GM12878 (cell line): ENCODE results near the gene PRX. TPM values are rescaled to one million over a fixed set of nuclear protein-coding genes. Genes with fewer than 3 reads are reported as not detected.
"Not testable (repeated sequence)": the region's sequence is repeated elsewhere in the genome, so short reads cannot be mapped to it uniquely, and the experiment has no call there.

Experiments used
- ATAC-seq: fragments of 200-7000 bp; cut with Tn5 transposase; 3 replicates; pipeline ENCODE4 v1.9.1; 2020; ENCODE audit warnings: mild to moderate bottlenecking, moderate library complexity
- BruUV-seq: library from RNA; stranded (reverse); fragments of 400-500 nt; replicated peaks from 2 replicates; lab custom pipeline; 2021; lab: Mats Ljungman, UMichigan
- CTCF ChIA-PET: fragments of 300-600 bp; sonication (Branson Sonifier 250); formaldehyde crosslinking; extraction: SDS; loops from one replicate; lab custom pipeline; 2021; ENCODE audit warnings: inconsistent platforms; lab: Yijun Ruan, JAX
- POLR2A ChIA-PET: fragments of 350-600 bp; formaldehyde crosslinking; extraction: SDS; loops from one replicate; lab custom pipeline; 2021; ENCODE audit warnings: inconsistent platforms; lab: Charles Lee
- RAD21 ChIA-PET: fragments of 300-600 bp; sonication (Branson Sonifier 250); formaldehyde crosslinking; loops from one replicate; lab custom pipeline; 2023; ENCODE audit warnings: antibody characterized with exemption; ENCODE audit not compliant: unreplicated experiment; lab: Charles Lee
- SMC1A ChIA-PET: fragments of 300-600 bp; sonication (Branson Sonifier 250); formaldehyde crosslinking; loops from one replicate; lab custom pipeline; 2023; ENCODE audit not compliant: unreplicated experiment, uncharacterized antibody; lab: Charles Lee
- DNase-seq: peaks from one replicate; pipeline ENCODE4 v3.0.0-alpha.2; 2011; ENCODE audit warnings: low read depth, low spot score
- FAIRE-seq: peaks from 3 replicates; lab custom pipeline; 2011; peaks lifted over from hg19 to GRCh38; lab: Jason Lieb, UNC
- H2AFZ ChIP-seq: 2 replicates; pipeline ENCODE4 v1.6.0; 2011; ENCODE audit warnings: low read depth, low read length, control low read depth; ENCODE audit not compliant: control insufficient read depth
- H3K27ac ChIP-seq: 2 replicates; pipeline ENCODE4 v1.5.1; 2011; ENCODE audit warnings: control low read depth; ENCODE audit not compliant: control insufficient read depth, insufficient read depth
- H3K27me3 ChIP-seq, 2 experiments: replicated peaks in 1 of 2; 2 replicates each; pipeline versions ENCODE4 v1.6.0 to v1.6.1; 2011; ENCODE audit warnings: low read length in 1 of 2; ENCODE audit not compliant: control insufficient read depth in 2 of 2, insufficient read depth in 2 of 2
- H3K36me3 ChIP-seq, 2 experiments: 2 replicates each; pipeline ENCODE4 v1.5.1; 2011; ENCODE audit warnings: low read length in 1 of 2; ENCODE audit not compliant: control insufficient read depth in 2 of 2, insufficient read depth in 2 of 2
- H3K4me1 ChIP-seq: 2 replicates; pipeline ENCODE4 v1.6.1; 2011; ENCODE audit warnings: mild to moderate bottlenecking, low read length, moderate library complexity, mixed read lengths; ENCODE audit not compliant: control insufficient read depth, insufficient read depth
- H3K4me2 ChIP-seq: 2 replicates; pipeline ENCODE4 v1.6.0; 2011; ENCODE audit warnings: control low read depth; ENCODE audit not compliant: control insufficient read depth, insufficient read depth
- H3K4me3 ChIP-seq: fragments of 200-600 bp; sonication (generic); 2 replicates; pipeline ENCODE4 v1.5.1; 2016
- H3K79me2 ChIP-seq: 2 replicates; pipeline ENCODE4 v1.6.0; 2011; ENCODE audit warnings: low read length; ENCODE audit not compliant: control insufficient read depth, insufficient read depth
- H3K9ac ChIP-seq: 2 replicates; pipeline ENCODE4 v1.8.0; 2011; ENCODE audit warnings: low read length, control low read depth, mixed read lengths; ENCODE audit not compliant: control insufficient read depth, insufficient read depth
- H3K9me3 ChIP-seq: replicated peaks from 3 replicates; pipeline ENCODE4 v1.5.1; 2011; ENCODE audit warnings: mild to moderate bottlenecking, low read length; ENCODE audit not compliant: control insufficient read depth, insufficient read depth
- H4K20me1 ChIP-seq: 2 replicates; pipeline ENCODE4 v1.6.0; 2011; ENCODE audit not compliant: control insufficient read depth, insufficient read depth
- CHD1 ChIP-seq: IDR thresholded peaks from 2 replicates; pipeline ENCODE4 v1.6.1; 2012; ENCODE audit warnings: low read depth, low read length, improper control_type of control experiment
- CREM ChIP-seq: IDR thresholded peaks from 2 replicates; pipeline ENCODE4 v1.6.1; 2014; ENCODE audit warnings: antibody characterized with exemption, low read depth
- ELK1 ChIP-seq: IDR thresholded peaks from 2 replicates; pipeline ENCODE4 v1.6.1; 2012; ENCODE audit warnings: low read depth, low read length, improper control_type of control experiment
- IRF5 ChIP-seq: fragments of 450-650 bp; IDR thresholded peaks from 2 replicates; pipeline ENCODE4 v1.6.1; 2017; ENCODE audit warnings: borderline replicate concordance
- KAT2A ChIP-seq: conservative IDR thresholded peaks from 2 replicates; pipeline ENCODE4 v1.6.1; 2011; ENCODE audit warnings: low read depth, low read length; ENCODE audit not compliant: control insufficient read depth
- PBX3 ChIP-seq: IDR thresholded peaks from 2 replicates; pipeline ENCODE4 v1.6.1; 2011; ENCODE audit warnings: mild to moderate bottlenecking, low read depth, low read length, moderate library complexity; ENCODE audit not compliant: insufficient replicate concordance
- PKNOX1 ChIP-seq: fragments of 450-650 bp; IDR thresholded peaks from 2 replicates; pipeline ENCODE4 v1.6.1; 2016; ENCODE audit warnings: mild to moderate bottlenecking
- ZNF217 ChIP-seq: fragments of 450-650 bp; IDR thresholded peaks from 2 replicates; pipeline ENCODE4 v1.6.1; 2017; ENCODE audit warnings: antibody characterized with exemption, mild to moderate bottlenecking
- ZNF274 ChIP-seq: IDR thresholded peaks from one replicate; pipeline ENCODE4 v1.8.0; 2011; ENCODE audit not compliant: insufficient read length, insufficient read depth
- ZSCAN29 ChIP-seq: fragments of 450-650 bp; IDR thresholded peaks from 2 replicates; pipeline ENCODE4 v1.6.1; 2017; ENCODE audit warnings: mild to moderate bottlenecking, moderate library complexity
- ZZZ3 ChIP-seq: IDR thresholded peaks from 2 replicates; pipeline ENCODE4 v1.6.1; 2011; ENCODE audit warnings: low read depth; ENCODE audit not compliant: control insufficient read depth, insufficient read length
- WGBS: methylation state at CpG from one replicate; pipeline ENCODE4 v1.1.6; 2016; ENCODE audit warnings: low lambda C conversion rate; ENCODE audit not compliant: insufficient replicate concordance, insufficient coverage; ENCODE audit errors: missing lambda C conversion rate; 5-methylcytosine and 5-hydroxymethylcytosine counted together
- in situ Hi-C: fragments of 300-500 bp; cut with MboI; formaldehyde crosslinking; loops from 9 replicates; pipeline ENCODE4 v1.14.3; 2018; ENCODE audit warnings: mixed read lengths
- intact Hi-C: fragments of 100-400 bp; cut with micrococcal nuclease; formaldehyde crosslinking; loops from one replicate; pipeline ENCODE4 v1.14.2; 2022; ENCODE audit not compliant: unreplicated experiment
- polyA plus RNA-seq, 11 experiments: library from polyadenylated mRNA; depleted of rRNA in 4 of 11; unstranded in 6 of 11; stranded (reverse) in 5 of 11; fragments of >200 nt; fragmentation: Nextera tagmentation in 4 of 11; fragmentation: Illumina TruSeq in 1 of 11; extraction: Ambion mirVana in 4 of 11; extraction: Trizol in 1 of 11; gene quantifications; 1 replicate in 1 of 11; 2 replicates in 10 of 11; pipeline versions ENCODE4 v1.2.1 to v1.2.3, GENCODE V29; 2011 to 2016; ENCODE audit warnings: inconsistent platforms in 2 of 11, missing spikeins in 2 of 11, low read depth in 1 of 11
- total RNA-seq, 4 experiments: library from RNA; depleted of rRNA in 3 of 4; stranded (reverse); fragments of >200 nt in 3 of 4; fragmentation: Illumina TruSeq in 1 of 4; extraction: Trizol in 1 of 4; gene quantifications; 2 replicates each; pipeline versions ENCODE4 v1.2.1 to v1.2.3, GENCODE V29; 2013 to 2021

PRX gene
- total and polyA plus RNA-seq, 10 of the 15 experiments (the other 5 are each of a cell fraction or from before 2014, with no cell fraction given), result 0.02 to 1.4 (median 0.54) TPM; not detected in 1

GRCh38 chr19:40432760-40433159, 19.6 kb upstream of the PRX start:
- CTCF ChIA-PET, result interaction anchor here (0.6 to 8.0 kb wide), 4 partner anchors 12 to 430 kb away, joined by 3 to 52 read pairs (median 4); partner anchors contain the start of gene BLVRB
- H3K9me3 ChIP-seq, H3K9ac ChIP-seq, H3K79me2 ChIP-seq, FAIRE-seq, BruUV-seq, in situ Hi-C loops, H3K27me3 ChIP-seq, ATAC-seq, intact Hi-C loops, DNase-seq, H2AFZ ChIP-seq, H3K36me3 ChIP-seq, H3K4me3 ChIP-seq, H4K20me1 ChIP-seq: not testable (repeated sequence)
- RAD21 ChIA-PET, result interaction anchor here (1.0 to 3.7 kb wide), 3 partner anchors 11 to 128 kb away, joined by 3 to 21 read pairs (median 15); partner anchors contain the start of gene SERTAD3
- POLR2A ChIA-PET, result interaction anchor here (0.6 to 3.8 kb wide), 5 partner anchors 11 to 86 kb away, joined by 5 to 30 read pairs (median 8); partner anchors contain the start of gene SERTAD3
- WGBS, result 82% methylated on average over 7 of the region's 7 CpGs
- Histone ChIP-seq H3K4me1 (peaks cover 20% of the 10 kb centered on the region), H3K4me2 (peak overlapping the region; percentile 98; the same call in 1 of the 2 replicates), H3K27ac (peak overlapping the region; percentile 82)
- SMC1A ChIA-PET, result interaction anchor here (0.9 to 2.1 kb wide), 4 partner anchors 10 to 33 kb away, joined by 4 to 7 read pairs (median 6); partner anchors contain the start of gene BLVRB

- no peaks in the 10 kb centered on the region; the same call in 1 of the 2 replicates for H3K79me2 ChIP-seq
- DNase-seq (no peak), ATAC-seq (no peak), FAIRE-seq (no peak)
- H2AFZ ChIP-seq, result no peak overlapping the region
- no peak overlapping the region for H3K4me3 ChIP-seq
- WGBS, result 47% methylated on average over 1 of the region's 3 CpGs
- no peak overlapping the region for H3K4me2 ChIP-seq
- BruUV-seq, result no TSS peak
- peaks cover 20% of the 10 kb centered on the region for H3K4me1 ChIP-seq
- POLR2A ChIA-PET, result interaction anchor here (2.4 to 2.7 kb wide), 2 partner anchors 11 kb away, joined by 12 to 20 read pairs; no protein-coding TSS in a partner anchor
- H3K27me3 ChIP-seq, result no peaks in the 10 kb centered on the region
- CTCF ChIA-PET, result interaction anchor here (8.0 kb wide), 1 partner anchor 11 kb away, joined by 52 read pairs; no protein-coding TSS in a partner anchor
- no peaks in the 10 kb centered on the region for H3K36me3 ChIP-seq
- H3K9me3 ChIP-seq, result no peaks in the 10 kb centered on the region
- no peaks in the 10 kb centered on the region for H4K20me1 ChIP-seq
- RAD21 ChIA-PET, result interaction anchor here (2.5 kb wide), 1 partner anchor 11 kb away, joined by 15 read pairs; no protein-coding TSS in a partner anchor
- no peak overlapping the region for H3K27ac ChIP-seq
- in situ Hi-C loops (no loop called here), intact Hi-C loops (no loop called here)
- SMC1A ChIA-PET, result interaction anchor here (1.0 kb wide), 1 partner anchor 29 kb away, joined by 3 read pairs; no protein-coding TSS in a partner anchor
- H3K9ac ChIP-seq, result no peak overlapping the region
- no peak for TF ChIP-seq PBX3
- no peak for TF ChIP-seq PKNOX1
- TF ChIP-seq ZSCAN29, result no peak
- TF ChIP-seq ELK1, result no peak
- TF ChIP-seq CHD1, result no peak
- TF ChIP-seq ZNF274, result no peak
- no peak for TF ChIP-seq IRF5
- no peak for TF ChIP-seq KAT2A
- no peak for TF ChIP-seq CREM
- TF ChIP-seq ZNF217, result no peak
- no peak for TF ChIP-seq ZZZ3
Measured at GRCh38 chr19:40431698-40432097, 18.5 kb upstream of the PRX start.
